A549 (cell line): ENCODE results near the gene UTP25. TPM values are rescaled to one million over a fixed set of nuclear protein-coding genes. Genes with fewer than 3 reads are reported as not detected.
A peak's percentile ranks its signal among the peaks of the same experiment; 100 is the strongest.

Experiments used
- ATAC-seq, 2 experiments: fragments of 200-7000 bp in 1 of 2; fragments of >200 bp in 1 of 2; cut with Nextera tagmentation in 1 of 2; cut with Tn5 transposase in 1 of 2; 3 replicates each; pipeline versions ENCODE4 v1.8.0 to v1.9.1; 2018 to 2020; ENCODE audit warnings: mild to moderate bottlenecking in 1 of 2, moderate library complexity in 1 of 2
- CTCF ChIA-PET: fragments of 300-600 bp; sonication (Branson Sonifier 250); formaldehyde crosslinking; extraction: SDS; loops from one replicate; lab custom pipeline; 2021; ENCODE audit warnings: antibody characterized with exemption, inconsistent platforms; lab: Yijun Ruan, JAX
- POLR2A ChIA-PET: fragments of 350-600 bp; formaldehyde crosslinking; extraction: SDS; loops from one replicate; lab custom pipeline; 2021; ENCODE audit warnings: antibody characterized with exemption, inconsistent platforms; lab: Yijun Ruan, JAX
- DNase-seq, 2 experiments: peaks; one replicate each; pipeline versions ENCODE4 v3.0.0 to v3.0.0-alpha.2; 2011 to 2016; ENCODE audit warnings: low read depth in 1 of 2, low spot score in 1 of 2
- FAIRE-seq: peaks from 2 replicates; lab custom pipeline; 2011; peaks lifted over from hg19 to GRCh38; lab: Jason Lieb, UNC
- H3K27ac ChIP-seq, 2 experiments: fragments of >200 bp; sonication (Bioruptor Twin); formaldehyde crosslinking; 3 replicates each; pipeline ENCODE4 v1.5.1; 2016 to 2017
- H3K4me1 ChIP-seq: fragments of >200 bp; sonication (Bioruptor Twin); formaldehyde crosslinking; 3 replicates; pipeline ENCODE4 v1.6.1; 2016
- H3K4me2 ChIP-seq: fragments of >200 bp; sonication (Bioruptor Twin); formaldehyde crosslinking; 3 replicates; pipeline ENCODE4 v1.6.1; 2016
- H3K4me3 ChIP-seq: fragments of >200 bp; sonication (Bioruptor Twin); formaldehyde crosslinking; 3 replicates; pipeline ENCODE4 v1.5.1; 2016
- H3K9me3 ChIP-seq: fragments of >200 bp; sonication (Bioruptor Twin); formaldehyde crosslinking; 3 replicates; pipeline ENCODE4 v1.6.1; 2016
- ATOH8 ChIP-seq: fragments of 250-450 bp; sonication (Bioruptor Pico); IDR thresholded peaks from 2 replicates; pipeline ENCODE4 v1.5.0; 2020; ENCODE audit warnings: low read depth, mild to moderate bottlenecking, moderate library complexity
- BHLHE40 ChIP-seq: IDR thresholded peaks from 2 replicates; pipeline ENCODE4 v1.6.1; 2012; ENCODE audit warnings: low read depth, low read length, inconsistent platforms
- CBX2 ChIP-seq: fragments of 200-600 bp; sonication (generic); IDR thresholded peaks from 2 replicates; pipeline ENCODE4 v1.6.1; 2016; ENCODE audit warnings: low read depth, mild to moderate bottlenecking, borderline replicate concordance
- CBX8 ChIP-seq: fragments of 200-600 bp; sonication (generic); IDR thresholded peaks from 2 replicates; pipeline ENCODE4 v1.6.1; 2016
- CEBPB ChIP-seq, 2 experiments: fragments of >200 bp in 1 of 2; sonication (Bioruptor Twin) in 1 of 2; formaldehyde crosslinking in 1 of 2; IDR thresholded peaks; 2 replicates each; pipeline ENCODE4 v1.6.1; 2012 to 2016
- CHD2 ChIP-seq: fragments of 150-350 bp; IDR thresholded peaks from 2 replicates; pipeline ENCODE4 v1.6.1; 2014; ENCODE audit warnings: low read length; ENCODE audit not compliant: partially characterized antibody
- CHD4 ChIP-seq: fragments of 200-600 bp; sonication (generic); IDR thresholded peaks from 2 replicates; pipeline ENCODE4 v1.6.1; 2016; ENCODE audit warnings: antibody characterized with exemption, mild to moderate bottlenecking, borderline replicate concordance
- CTCF ChIP-seq: fragments of >200 bp; sonication (Bioruptor Twin); formaldehyde crosslinking; IDR thresholded peaks from 3 replicates; pipeline ENCODE4 v1.5.1; 2016
- EHF ChIP-seq: fragments of 250-450 bp; sonication (Bioruptor Pico); IDR thresholded peaks from 2 replicates; pipeline ENCODE4 v1.5.0; 2020; ENCODE audit warnings: mild to moderate bottlenecking
- FOSB ChIP-seq: fragments of 250-450 bp; sonication (Bioruptor Pico); IDR thresholded peaks from 2 replicates; pipeline ENCODE4 v1.5.0; 2020; ENCODE audit warnings: mild to moderate bottlenecking, moderate library complexity
- FOXS1 ChIP-seq: fragments of 250-450 bp; sonication (Bioruptor Pico); IDR thresholded peaks from 2 replicates; pipeline ENCODE4 v1.5.0; 2020; ENCODE audit warnings: mild to moderate bottlenecking, moderate library complexity
- HMGXB4 ChIP-seq: fragments of 250-450 bp; sonication (Bioruptor Pico); IDR thresholded peaks from 2 replicates; pipeline ENCODE4 v1.5.0; 2021; ENCODE audit warnings: mild to moderate bottlenecking, moderate library complexity, borderline replicate concordance
- HOXB13 ChIP-seq: fragments of 250-450 bp; sonication (Bioruptor Pico); IDR thresholded peaks from 2 replicates; pipeline ENCODE4 v1.5.0; 2020; ENCODE audit warnings: low read depth, mild to moderate bottlenecking, moderate library complexity
- HOXB5 ChIP-seq: fragments of 250-450 bp; sonication (Bioruptor Pico); IDR thresholded peaks from 2 replicates; pipeline ENCODE4 v1.5.0; 2020; ENCODE audit warnings: mild to moderate bottlenecking, moderate library complexity
- JUNB ChIP-seq: fragments of >200 bp; sonication (Bioruptor Twin); formaldehyde crosslinking; IDR thresholded peaks from 2 replicates; pipeline ENCODE4 v1.6.1; 2016
- KDM5A ChIP-seq: fragments of 200-600 bp; sonication (generic); IDR thresholded peaks from 2 replicates; pipeline ENCODE4 v1.6.1; 2016; ENCODE audit warnings: antibody characterized with exemption, mild to moderate bottlenecking
- MAX ChIP-seq: IDR thresholded peaks from 2 replicates; pipeline ENCODE4 v1.6.1; 2012
- MAZ ChIP-seq: fragments of 150-350 bp; IDR thresholded peaks from 2 replicates; pipeline ENCODE4 v1.6.1; 2014; ENCODE audit warnings: antibody characterized with exemption, low read depth, low read length, borderline replicate concordance
- MYC ChIP-seq: IDR thresholded peaks from 2 replicates; pipeline ENCODE4 v1.6.1; 2012; ENCODE audit warnings: mild to moderate bottlenecking, inconsistent platforms, low read length, improper control_type of control experiment, borderline replicate concordance
- NFE2L2 ChIP-seq: fragments of 150-350 bp; conservative IDR thresholded peaks from 2 replicates; pipeline ENCODE4 v1.6.1; 2014; ENCODE audit warnings: low read length
- PBX3 ChIP-seq: IDR thresholded peaks from 2 replicates; pipeline ENCODE4 v1.6.1; 2012
- RARB ChIP-seq: fragments of 250-450 bp; sonication (Bioruptor Pico); IDR thresholded peaks from 2 replicates; pipeline ENCODE4 v1.8.0; 2021; ENCODE audit warnings: mild to moderate bottlenecking, moderate library complexity
- RNF2 ChIP-seq: fragments of 200-600 bp; sonication (generic); IDR thresholded peaks from 2 replicates; pipeline ENCODE4 v1.6.1; 2016; ENCODE audit warnings: low read depth, mild to moderate bottlenecking, antibody characterized with exemption, moderate library complexity, borderline replicate concordance
- SREBF2 ChIP-seq: fragments of 450-650 bp; IDR thresholded peaks from 2 replicates; pipeline ENCODE4 v1.6.1; 2014; ENCODE audit warnings: mild to moderate bottlenecking, moderate library complexity
- TFCP2L1 ChIP-seq: fragments of 250-450 bp; sonication (Bioruptor Pico); IDR thresholded peaks from 2 replicates; pipeline ENCODE4 v1.5.0; 2021; ENCODE audit warnings: mild to moderate bottlenecking
- ZNF302 ChIP-seq: fragments of 250-450 bp; sonication (Bioruptor Pico); IDR thresholded peaks from 2 replicates; pipeline ENCODE4 v1.9.0; 2021; ENCODE audit warnings: inconsistent platforms, mild to moderate bottlenecking, moderate library complexity
- WGBS: methylation state at CpG from one replicate; pipeline ENCODE4 v1.1.6; 2017; ENCODE audit errors: missing lambda C conversion rate; 5-methylcytosine and 5-hydroxymethylcytosine counted together
- polyA plus RNA-seq, 4 experiments: library from polyadenylated mRNA; depleted of rRNA in 3 of 4; stranded (reverse); fragments of >200 nt; fragmentation: RNase III in 1 of 4; extraction: RNeasy Plus Mini Kit Qiagen cat#74134 plus additional on column Dnase treatment in 1 of 4; gene quantifications; 2 replicates in 3 of 4; 3 replicates in 1 of 4; pipeline ENCODE4 v1.2.3, GENCODE V29; 2011 to 2017

Gene UTP25
- polyA plus RNA-seq, 2 of the 4 experiments (the other 2 are of a cell fraction), result 8.4 to 16.5 TPM

GRCh38 chr1:209797978-209798639 is 29.7 kb upstream of the UTP25 start:
- FAIRE-seq, result no peak
- CTCF ChIA-PET, result interaction anchor here (1.1 to 1.3 kb wide), 3 partner anchors 10 to 25 kb away, joined by 3 to 5 read pairs (median 3); no protein-coding TSS in a partner anchor
- peak in 1 of 2 experiments; percentile 63; a peak in 4 of 6 replicates for ATAC-seq

GRCh38 chr1:209800984-209801834 is 26.6 kb upstream of the UTP25 start:
- Histone ChIP-seq H3K4me1 (no peaks in the 10 kb centered on the region), H3K4me3 (no peak overlapping the region), H3K9me3 (no peaks in the 10 kb centered on the region), H3K4me2 (no peak overlapping the region), H3K27ac (no peak overlapping the region)
- no peak for ATAC-seq
- no peak for FAIRE-seq
- no peak for DNase-seq
- ChIA-PET CTCF (interaction anchor here (0.9 to 2.3 kb wide), 4 partner anchors 10 to 25 kb away, joined by 3 to 14 read pairs (median 3); no protein-coding TSS in a partner anchor), POLR2A (no interaction called here)
- WGBS, result 50% methylated on average over 5 of the region's 5 CpGs
- no peak for TF ChIP-seq HMGXB4
- TF ChIP-seq EHF (CRISPR knock-in tag), result no peak
- no peak for TF ChIP-seq PBX3
- TF ChIP-seq BHLHE40, result no peak
- TF ChIP-seq ZNF302 (CRISPR knock-in tag), result no peak
- TF ChIP-seq RARB, result no peak
- TF ChIP-seq CHD4, result no peak
- no peak for TF ChIP-seq TFCP2L1
- no peak for TF ChIP-seq CTCF
- TF ChIP-seq CEBPB (IDR thresholded peaks at IDR 0.05), result no peak

More at GRCh38 chr1:209797978-209798639, 29.7 kb upstream of the UTP25 start:
- Histone ChIP-seq H3K4me2 (no peak overlapping the region), H3K27ac (no peak overlapping the region), H3K4me1 (no peaks in the 10 kb centered on the region), H3K9me3 (no peaks in the 10 kb centered on the region; the same call in 2 of the 3 replicates), H3K4me3 (no peak overlapping the region)
- POLR2A ChIA-PET, result no interaction called here
- TF ChIP-seq FOSB (CRISPR knock-in tag), result no peak
- TF ChIP-seq SREBF2, result no peak
- no peak for TF ChIP-seq CBX8
- TF ChIP-seq KDM5A, result no peak
- TF ChIP-seq RNF2, result no peak
- no peak for TF ChIP-seq ATOH8
- TF ChIP-seq CHD2, result no peak
- TF ChIP-seq JUNB, result no peak
- no peak for TF ChIP-seq MAZ
- no peak for TF ChIP-seq CEBPB (IDR thresholded peaks at IDR 0.05)
- TF ChIP-seq HMGXB4, result no peak
- no peak for TF ChIP-seq HOXB13 (CRISPR knock-in tag)
- TF ChIP-seq MYC, result no peak
- no peak for TF ChIP-seq HOXB5 (CRISPR knock-in tag)
- TF ChIP-seq PBX3, result no peak
- no peak for TF ChIP-seq NFE2L2
- no peak for TF ChIP-seq CBX2
- no peak for TF ChIP-seq MAX
- no peak for TF ChIP-seq CHD4
- no peak for TF ChIP-seq FOXS1
- WGBS, result 58% methylated on average over 9 of the region's 9 CpGs
- DNase-seq, result no peak
